K562 (cell line): ENCODE measurements around the gene TRIM65. TPM values are rescaled to one million over a fixed set of nuclear protein-coding genes. Genes with fewer than 3 reads are reported as not detected.
A peak's percentile ranks its signal among the peaks of the same experiment; 100 is the strongest.

Source experiments
- CBFB ChIP-seq: sonication (generic); formaldehyde crosslinking; IDR thresholded peaks from 2 replicates; pipeline ENCODE4 v1.4.0; 2020; ENCODE audit warnings: mild to moderate bottlenecking, missing genetic modification reagents
- CC2D1A ChIP-seq: fragments of 450-650 bp; IDR thresholded peaks from 2 replicates; pipeline ENCODE4 v1.6.1; 2017; ENCODE audit warnings: mild to moderate bottlenecking
- FOXM1 ChIP-seq, 2 experiments: fragments of 450-650 bp in 1 of 2; sonication (generic) in 1 of 2; formaldehyde crosslinking in 1 of 2; IDR thresholded peaks; 2 replicates each; pipeline versions ENCODE4 v1.6.1 to v1.9.0; 2017 to 2022; ENCODE audit warnings: low read depth in 2 of 2, mild to moderate bottlenecking in 2 of 2, missing genetic modification reagents in 1 of 2, moderate library complexity in 1 of 2
- HIVEP1 ChIP-seq: fragments of 250-450 bp; sonication (Bioruptor Pico); IDR thresholded peaks from 2 replicates; pipeline ENCODE4 v1.4.0; 2020; ENCODE audit warnings: mild to moderate bottlenecking
- KLF13 ChIP-seq: fragments of 450-650 bp; IDR thresholded peaks from 2 replicates; pipeline ENCODE4 v1.6.1; 2016; ENCODE audit warnings: missing genetic modification characterization, low read depth, mild to moderate bottlenecking, missing compliant biosample characterization, moderate library complexity, borderline replicate concordance
- MBD2 ChIP-seq: sonication (generic); IDR thresholded peaks from 2 replicates; pipeline ENCODE4 v1.6.1; 2016; ENCODE audit warnings: low read depth, borderline replicate concordance
- PHF21A ChIP-seq: fragments of 450-650 bp; IDR thresholded peaks from 2 replicates; pipeline ENCODE4 v1.6.1; 2017; ENCODE audit warnings: low read depth, borderline replicate concordance
- PYGO2 ChIP-seq: fragments of 450-650 bp; IDR thresholded peaks from 2 replicates; pipeline ENCODE4 v1.6.1; 2016; ENCODE audit warnings: mild to moderate bottlenecking, missing genetic modification characterization, moderate library complexity, missing compliant biosample characterization
- SUPT5H ChIP-seq: fragments of 450-650 bp; IDR thresholded peaks from 2 replicates; pipeline ENCODE4 v1.6.1; 2016
- WHSC1 ChIP-seq: IDR thresholded peaks from one replicate; pipeline ENCODE4 v1.6.1; 2012; ENCODE audit warnings: low read length, control low read depth, inconsistent platforms
- XRCC5 ChIP-seq: fragments of 200-400 bp; formaldehyde crosslinking; IDR thresholded peaks from 2 replicates; pipeline ENCODE4 v1.6.1; 2017; ENCODE audit warnings: low read depth, mild to moderate bottlenecking, low read length
- ZFP30 ChIP-seq: fragments of 250-450 bp; sonication (Bioruptor Pico); IDR thresholded peaks from 2 replicates; pipeline ENCODE4 v1.8.0; 2022; ENCODE audit warnings: moderate library complexity, mild to moderate bottlenecking, inconsistent platforms, borderline replicate concordance
- ZFP36 ChIP-seq: fragments of 150-350 bp; IDR thresholded peaks from 2 replicates; pipeline ENCODE4 v1.6.1; 2018; ENCODE audit warnings: low read length, low read depth; ENCODE audit not compliant: partially characterized antibody
- ZFPM2 ChIP-seq: fragments of 250-450 bp; sonication (Bioruptor Pico); IDR thresholded peaks from 2 replicates; pipeline ENCODE4 v1.5.1; 2022; ENCODE audit warnings: mild to moderate bottlenecking
- ZNF589 ChIP-seq: fragments of 200-800 bp; sonication (Bioruptor generic); IDR thresholded peaks from 2 replicates; pipeline ENCODE4 v1.6.1; 2016; ENCODE audit warnings: low read depth, missing genetic modification characterization, missing compliant biosample characterization
- polyA plus RNA-seq, 8 experiments: library from polyadenylated mRNA; depleted of rRNA in 4 of 8; stranded (reverse) in 5 of 8; unstranded in 3 of 8; fragments of >200 nt; fragmentation: Nextera tagmentation in 2 of 8; fragmentation: Illumina TruSeq in 1 of 8; extraction: Ambion mirVana in 2 of 8; extraction: Trizol in 1 of 8; gene quantifications; 2 replicates each; pipeline versions ENCODE4 v1.2.1 to v1.2.3, GENCODE V29; 2011 to 2014; ENCODE audit warnings: inconsistent platforms in 1 of 8, missing spikeins in 1 of 8
- total RNA-seq, 7 experiments: library from RNA; depleted of rRNA in 6 of 7; stranded (reverse); fragments of >200 nt in 6 of 7; fragmentation: Illumina TruSeq in 2 of 7; extraction: Trizol in 2 of 7; gene quantifications; 2 replicates each; pipeline versions ENCODE4 v1.2.1 to v1.2.3, GENCODE V29; 2011 to 2021; ENCODE audit warnings: low replicate concordance in 1 of 7
- TF ChIP-seq, protein P1 (sequence below), 2 experiments: fragments of 450-650 bp in 1 of 2; IDR thresholded peaks; 2 replicates each; pipeline ENCODE4 v1.6.1; 2011 to 2017; ENCODE audit warnings: low read depth in 2 of 2, antibody characterized with exemption in 1 of 2, borderline replicate concordance in 1 of 2, low read length in 1 of 2, mild to moderate bottlenecking in 1 of 2, mixed read lengths in 1 of 2; ENCODE audit not compliant: control insufficient read depth in 1 of 2
- TF ChIP-seq, protein P2 (sequence below): fragments of 250-450 bp; sonication (Bioruptor Pico); IDR thresholded peaks from 2 replicates; pipeline ENCODE4 v1.8.0; 2021; ENCODE audit warnings: borderline replicate concordance, mild to moderate bottlenecking, moderate library complexity; ENCODE audit not compliant: poor library complexity, severe bottlenecking
- TF ChIP-seq, protein P3 (sequence below), 2 experiments: fragments of 450-650 bp; IDR thresholded peaks; 2 replicates each; pipeline ENCODE4 v1.6.1; 2016

TRIM65 gene
- total and polyA plus RNA-seq, 9 of the 15 experiments (the other 6 are each of a cell fraction or from before 2014, with no cell fraction given), result 2.8 to 45.7 (median 22.9) TPM

DNA sequence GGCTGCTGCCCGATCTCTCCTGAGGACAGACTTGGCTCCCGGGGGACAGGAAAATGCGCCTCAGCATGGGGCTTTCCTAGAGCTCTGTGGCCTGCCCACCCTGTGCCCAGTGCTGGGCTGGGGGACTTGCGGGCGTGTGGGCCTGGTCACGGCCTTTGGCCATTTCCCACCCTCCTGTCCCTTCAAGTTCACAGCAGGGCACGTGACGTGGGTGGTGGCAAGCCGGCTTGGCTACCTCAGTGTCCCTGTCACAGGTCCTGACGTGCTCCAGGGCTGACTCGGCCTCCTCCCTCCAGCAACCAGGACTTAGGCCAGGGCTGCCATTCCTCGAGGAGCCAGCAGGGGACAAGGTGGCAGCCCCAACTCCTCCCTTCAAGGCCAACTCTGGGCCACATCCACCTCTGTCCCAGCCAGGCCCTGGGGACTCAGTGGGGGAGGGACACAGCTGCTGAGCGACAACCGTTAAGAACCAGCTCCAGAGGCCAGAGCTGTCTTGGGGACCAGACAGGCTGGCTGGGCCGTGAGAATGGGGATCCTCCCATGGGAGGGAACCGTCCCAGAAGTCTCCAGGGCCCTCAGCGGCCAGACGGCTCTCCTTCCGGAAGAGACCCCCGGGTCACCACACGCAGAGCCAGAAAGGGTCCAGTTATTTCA is 51.6 kb downstream of the TRIM65 start (continued):
- TF ChIP-seq ZFP30 (CRISPR knock-in tag) (no peak), CC2D1A (0 out of 2 replicates have a peak, but pooled peaks have one; percentile 27), PYGO2 (tag) (no peak), KLF13 (peak; percentile 57; the same call in 1 of the 2 replicates), XRCC5 (peak; percentile 95), SUPT5H (peak; percentile 59), ZFPM2 (CRISPR knock-in tag) (peak; percentile 91; the same call in 1 of the 2 replicates), PHF21A (peak; percentile 45; the same call in 1 of the 2 replicates), CBFB (CRISPR knock-in tag) (peak; percentile 83; the same call in 1 of the 2 replicates), WHSC1 (no peak), ZNF589 (peak; percentile 52; the same call in 1 of the 2 replicates), FOXM1 (IDR thresholded peaks at IDR 0.05; ENCODE audit: low read depth) (no peak), FOXM1 (CRISPR knock-in tag; IDR thresholded peaks at IDR 0.05; ENCODE audit: low read depth) (no peak), MBD2 (0 out of 2 replicates have a peak, but pooled peaks have one; percentile 37), ZFP36 (peak; percentile 28), HIVEP1 (CRISPR knock-in tag) (peak; percentile 54; the same call in 1 of the 2 replicates)
- TF ChIP-seq, protein P1, sequence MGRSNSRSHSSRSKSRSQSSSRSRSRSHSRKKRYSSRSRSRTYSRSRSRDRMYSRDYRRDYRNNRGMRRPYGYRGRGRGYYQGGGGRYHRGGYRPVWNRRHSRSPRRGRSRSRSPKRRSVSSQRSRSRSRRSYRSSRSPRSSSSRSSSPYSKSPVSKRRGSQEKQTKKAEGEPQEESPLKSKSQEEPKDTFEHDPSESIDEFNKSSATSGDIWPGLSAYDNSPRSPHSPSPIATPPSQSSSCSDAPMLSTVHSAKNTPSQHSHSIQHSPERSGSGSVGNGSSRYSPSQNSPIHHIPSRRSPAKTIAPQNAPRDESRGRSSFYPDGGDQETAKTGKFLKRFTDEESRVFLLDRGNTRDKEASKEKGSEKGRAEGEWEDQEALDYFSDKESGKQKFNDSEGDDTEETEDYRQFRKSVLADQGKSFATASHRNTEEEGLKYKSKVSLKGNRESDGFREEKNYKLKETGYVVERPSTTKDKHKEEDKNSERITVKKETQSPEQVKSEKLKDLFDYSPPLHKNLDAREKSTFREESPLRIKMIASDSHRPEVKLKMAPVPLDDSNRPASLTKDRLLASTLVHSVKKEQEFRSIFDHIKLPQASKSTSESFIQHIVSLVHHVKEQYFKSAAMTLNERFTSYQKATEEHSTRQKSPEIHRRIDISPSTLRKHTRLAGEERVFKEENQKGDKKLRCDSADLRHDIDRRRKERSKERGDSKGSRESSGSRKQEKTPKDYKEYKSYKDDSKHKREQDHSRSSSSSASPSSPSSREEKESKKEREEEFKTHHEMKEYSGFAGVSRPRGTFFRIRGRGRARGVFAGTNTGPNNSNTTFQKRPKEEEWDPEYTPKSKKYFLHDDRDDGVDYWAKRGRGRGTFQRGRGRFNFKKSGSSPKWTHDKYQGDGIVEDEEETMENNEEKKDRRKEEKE (IDR thresholded peaks at IDR 0.05; ENCODE audit: borderline replicate concordance in 1 of 2, control insufficient read depth in 1 of 2, low read depth in 2 of 2, low read length in 1 of 2), result 0 out of 4 replicates have a peak, but pooled peaks of 1 of the 2 experiments have one; percentile 55
- TF ChIP-seq, protein P2, sequence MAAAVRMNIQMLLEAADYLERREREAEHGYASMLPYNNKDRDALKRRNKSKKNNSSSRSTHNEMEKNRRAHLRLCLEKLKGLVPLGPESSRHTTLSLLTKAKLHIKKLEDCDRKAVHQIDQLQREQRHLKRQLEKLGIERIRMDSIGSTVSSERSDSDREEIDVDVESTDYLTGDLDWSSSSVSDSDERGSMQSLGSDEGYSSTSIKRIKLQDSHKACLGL (CRISPR knock-in tag), result no peak
- TF ChIP-seq, protein P3, sequence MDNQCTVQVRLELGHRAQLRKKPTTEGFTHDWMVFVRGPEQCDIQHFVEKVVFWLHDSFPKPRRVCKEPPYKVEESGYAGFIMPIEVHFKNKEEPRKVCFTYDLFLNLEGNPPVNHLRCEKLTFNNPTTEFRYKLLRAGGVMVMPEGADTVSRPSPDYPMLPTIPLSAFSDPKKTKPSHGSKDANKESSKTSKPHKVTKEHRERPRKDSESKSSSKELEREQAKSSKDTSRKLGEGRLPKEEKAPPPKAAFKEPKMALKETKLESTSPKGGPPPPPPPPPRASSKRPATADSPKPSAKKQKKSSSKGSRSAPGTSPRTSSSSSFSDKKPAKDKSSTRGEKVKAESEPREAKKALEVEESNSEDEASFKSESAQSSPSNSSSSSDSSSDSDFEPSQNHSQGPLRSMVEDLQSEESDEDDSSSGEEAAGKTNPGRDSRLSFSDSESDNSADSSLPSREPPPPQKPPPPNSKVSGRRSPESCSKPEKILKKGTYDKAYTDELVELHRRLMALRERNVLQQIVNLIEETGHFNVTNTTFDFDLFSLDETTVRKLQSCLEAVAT (IDR thresholded peaks at IDR 0.05), result peak; percentile 14 to 72; a peak in 1 of 4 replicates
